Loucy (cell line): ENCODE results near the gene MINDY3.

Source experiments
- H2AFZ ChIP-seq: fragments of 200-600 bp; sonication (generic); 2 replicates; pipeline ENCODE4 v1.6.0; 2016; ENCODE audit warnings: antibody characterized with exemption, mild to moderate bottlenecking, low read length, moderate library complexity
- H3F3A ChIP-seq: fragments of 200-600 bp; 2 replicates; pipeline ENCODE4 v1.6.0; 2016; ENCODE audit warnings: antibody characterized with exemption, low read depth, mild to moderate bottlenecking
- H3K27me3 ChIP-seq: fragments of 200-600 bp; sonication (generic); 2 replicates; pipeline ENCODE4 v1.6.1; 2014; ENCODE audit warnings: low read length, mild to moderate bottlenecking; ENCODE audit not compliant: insufficient read depth, poor library complexity, severe bottlenecking
- H3K36me3 ChIP-seq: fragments of 200-600 bp; sonication (generic); 2 replicates; pipeline ENCODE4 v1.6.1; 2016; ENCODE audit warnings: low read length; ENCODE audit not compliant: insufficient read depth
- H3K4me1 ChIP-seq: fragments of 200-600 bp; sonication (generic); 2 replicates; pipeline ENCODE4 v1.5.1; 2014; ENCODE audit warnings: low read length, mild to moderate bottlenecking; ENCODE audit not compliant: insufficient read depth, poor library complexity, severe bottlenecking
- H3K4me2 ChIP-seq: fragments of 200-600 bp; sonication (generic); 2 replicates; pipeline ENCODE4 v1.6.0; 2014; ENCODE audit warnings: antibody characterized with exemption, low read length, low read depth, mild to moderate bottlenecking; ENCODE audit not compliant: poor library complexity, severe bottlenecking
- H3K4me3 ChIP-seq: fragments of 200-600 bp; sonication (generic); 2 replicates; pipeline ENCODE4 v1.5.1; 2014; ENCODE audit warnings: low read length, mild to moderate bottlenecking, mixed read lengths; ENCODE audit not compliant: poor library complexity, severe bottlenecking
- H3K79me2 ChIP-seq: fragments of 200-600 bp; sonication (generic); 2 replicates; pipeline ENCODE4 v1.6.1; 2014; ENCODE audit warnings: low read length; ENCODE audit not compliant: insufficient read depth
- H3K9ac ChIP-seq: fragments of 200-600 bp; sonication (generic); 2 replicates; pipeline ENCODE4 v1.6.0; 2014; ENCODE audit warnings: mild to moderate bottlenecking, low read depth, low read length, moderate library complexity; ENCODE audit not compliant: poor library complexity, severe bottlenecking
- H3K9me2 ChIP-seq: fragments of 200-600 bp; sonication (generic); replicated peaks from 2 replicates; pipeline ENCODE4 v1.6.1; 2016; ENCODE audit warnings: low read depth, low read length, mixed read lengths
- H3K9me3 ChIP-seq: fragments of 200-600 bp; sonication (generic); 2 replicates; pipeline ENCODE4 v1.6.1; 2014; ENCODE audit warnings: mild to moderate bottlenecking, antibody characterized with exemption, low read length, low read depth; ENCODE audit not compliant: insufficient read depth
- H4K20me1 ChIP-seq: fragments of 200-600 bp; sonication (generic); 2 replicates; pipeline ENCODE4 v1.6.0; 2014; ENCODE audit warnings: antibody characterized with exemption, low read length, mild to moderate bottlenecking; ENCODE audit not compliant: insufficient read depth, poor library complexity, severe bottlenecking
- CTCF ChIP-seq: fragments of 200-600 bp; sonication (generic); conservative IDR thresholded peaks from 2 replicates; pipeline ENCODE4 v1.5.1; 2014; ENCODE audit warnings: mild to moderate bottlenecking, antibody characterized with exemption, low read length
- EZH2phosphoT487 ChIP-seq: fragments of 200-600 bp; IDR thresholded peaks from 2 replicates; pipeline ENCODE4 v1.6.1; 2018; ENCODE audit warnings: antibody characterized with exemption, mild to moderate bottlenecking, moderate library complexity, borderline replicate concordance

MINDY3 gene

GRCh38 chr10:15795036-15795792 is 65.1 kb downstream of the MINDY3 start:
- Histone ChIP-seq H3K79me2 (no peaks in the 10 kb centered on the region), H3K9me3 (no peaks in the 10 kb centered on the region), H3K9ac (no peak overlapping the region), H3K4me3 (no peak overlapping the region), H3K9me2 (no peaks in the 10 kb centered on the region), H3K4me2 (peak overlapping the region; percentile 62), H3K4me1 (peaks cover 68% of the 10 kb centered on the region), H2AFZ (no peak overlapping the region), H3K27me3 (no peaks in the 10 kb centered on the region), H4K20me1 (no peaks in the 10 kb centered on the region), H3K36me3 (peaks cover 5% of the 10 kb centered on the region; the same call in 1 of the 2 replicates), H3F3A (no peaks in the 10 kb centered on the region; the same call in 1 of the 2 replicates)
- no peak for TF ChIP-seq EZH2phosphoT487
- no peak for TF ChIP-seq CTCF

GRCh38 chr10:15794569-15794968 is 65.7 kb downstream of the MINDY3 start:
- H3K79me2 ChIP-seq, result no peaks in the 10 kb centered on the region
- no peaks in the 10 kb centered on the region for H4K20me1 ChIP-seq
- H3K27me3 ChIP-seq, result no peaks in the 10 kb centered on the region
- no peaks in the 10 kb centered on the region; the same call in 1 of the 2 replicates for H3F3A ChIP-seq
- H2AFZ ChIP-seq, result no peak overlapping the region
- no peak overlapping the region for H3K4me3 ChIP-seq
- H3K4me1 ChIP-seq, result peaks cover 69% of the 10 kb centered on the region
- H3K9me3 ChIP-seq, result no peaks in the 10 kb centered on the region
- peak overlapping the region; percentile 20 for H3K9ac ChIP-seq
- H3K9me2 ChIP-seq, result no peaks in the 10 kb centered on the region
- peak overlapping the region; percentile 62 for H3K4me2 ChIP-seq
- peaks cover 5% of the 10 kb centered on the region; the same call in 1 of the 2 replicates for H3K36me3 ChIP-seq
- TF ChIP-seq CTCF (no peak), EZH2phosphoT487 (no peak)

GRCh38 chr10:15793664-15794063 is 66.6 kb downstream of the MINDY3 start:
- no peak overlapping the region for H3K4me3 ChIP-seq
- no peak for TF ChIP-seq EZH2phosphoT487
- no peak for TF ChIP-seq CTCF
- peaks cover 69% of the 10 kb centered on the region for H3K4me1 ChIP-seq
- H3F3A ChIP-seq, result no peaks in the 10 kb centered on the region; the same call in 1 of the 2 replicates
- no peaks in the 10 kb centered on the region for H4K20me1 ChIP-seq
- no peak overlapping the region for H3K4me2 ChIP-seq
- H3K36me3 ChIP-seq, result peaks cover 10% of the 10 kb centered on the region; the same call in 1 of the 2 replicates
- no peaks in the 10 kb centered on the region for H3K79me2 ChIP-seq
- no peaks in the 10 kb centered on the region for H3K27me3 ChIP-seq
- H3K9me3 ChIP-seq, result no peaks in the 10 kb centered on the region
- peak overlapping the region; percentile 20 for H3K9ac ChIP-seq
- H2AFZ ChIP-seq, result no peak overlapping the region
- H3K9me2 ChIP-seq, result no peaks in the 10 kb centered on the region
